A172 (cell line): ENCODE data around the gene DYRK1A. TPM values are rescaled to one million over a fixed set of nuclear protein-coding genes. Genes with fewer than 3 reads are reported as not detected.

ENCODE experiments used
- DNase-seq: peaks from one replicate; pipeline ENCODE4 v3.0.0-alpha.2; 2015; ENCODE audit warnings: low spot score
- total RNA-seq: library from RNA; depleted of rRNA; stranded (reverse); fragments of >200 nt; shearing (Covaris generic); gene quantifications from 2 replicates; pipeline ENCODE4 v1.2.3, GENCODE V29; 2014

DYRK1A gene
- total RNA-seq, 1 experiment from 2014 or later: 59.0 TPM

DNA sequence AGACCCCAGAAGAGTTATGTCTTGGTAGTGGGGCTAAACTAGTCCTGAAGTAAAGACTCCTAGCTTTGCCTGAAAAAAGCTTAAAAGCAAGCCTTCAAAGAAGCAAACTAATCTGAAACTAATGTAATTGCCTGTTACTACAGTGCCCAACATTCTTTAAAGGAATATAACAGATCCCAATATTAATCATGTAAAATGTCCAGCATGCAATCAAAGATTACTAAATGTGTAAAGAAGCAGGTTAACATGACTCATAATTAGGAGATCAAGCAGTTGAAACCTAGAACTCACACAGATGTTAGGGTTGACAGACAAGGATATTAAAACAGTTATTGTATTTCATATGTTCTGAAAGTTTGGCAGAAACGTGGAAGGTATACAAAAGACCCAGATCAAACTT lies 17.8 kb downstream of the DYRK1A start:
- DNase-seq: no peak

DNA sequence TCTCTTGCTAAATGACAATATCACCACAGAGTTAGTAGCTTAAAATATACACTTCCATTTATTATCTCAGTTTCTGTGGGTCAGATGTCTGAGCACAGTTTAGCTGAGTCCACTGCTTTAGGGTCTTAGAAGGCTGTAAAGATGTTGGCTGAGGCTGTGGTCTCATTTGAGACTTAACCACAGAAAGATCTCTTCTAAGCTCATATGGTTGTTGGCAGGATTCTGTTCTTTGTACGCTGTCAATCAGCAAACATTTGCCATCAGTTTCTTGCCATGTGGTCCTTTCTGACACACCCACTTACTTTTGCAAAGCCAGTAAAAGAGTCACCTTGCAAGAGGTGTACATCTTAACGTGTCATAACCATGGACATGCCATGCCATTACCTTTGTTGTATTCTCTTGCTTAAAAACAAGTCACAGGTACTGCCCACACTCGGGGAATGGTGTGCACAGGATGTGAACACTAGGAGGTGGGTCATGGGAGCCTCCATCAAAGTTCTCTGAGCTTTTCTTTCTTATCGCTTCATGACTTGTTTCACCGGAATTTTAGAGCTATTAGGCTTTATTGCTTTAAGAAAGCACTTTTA lies 18.7 kb downstream of the DYRK1A start:
- no peak for DNase-seq

DNA sequence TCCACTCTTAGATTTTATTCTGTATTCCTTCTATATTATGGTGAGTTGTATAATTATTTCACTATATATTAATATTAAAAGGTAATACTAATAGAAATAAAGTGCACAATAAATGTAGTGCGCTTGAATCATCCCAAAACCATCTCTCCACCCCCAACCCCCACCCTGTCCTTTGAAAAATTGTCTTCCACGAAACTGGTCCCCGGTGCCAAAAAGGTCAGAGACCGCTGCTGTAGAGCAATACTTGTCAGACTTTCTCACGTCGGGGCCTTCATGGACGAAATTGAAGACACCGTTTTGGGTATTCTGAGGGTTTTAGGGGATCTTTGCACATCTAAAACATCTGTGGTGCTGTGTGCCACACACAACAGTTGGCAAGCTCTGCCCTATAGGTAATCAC lies 19.6 kb downstream of the DYRK1A start:
- DNase-seq: no peak

DNA sequence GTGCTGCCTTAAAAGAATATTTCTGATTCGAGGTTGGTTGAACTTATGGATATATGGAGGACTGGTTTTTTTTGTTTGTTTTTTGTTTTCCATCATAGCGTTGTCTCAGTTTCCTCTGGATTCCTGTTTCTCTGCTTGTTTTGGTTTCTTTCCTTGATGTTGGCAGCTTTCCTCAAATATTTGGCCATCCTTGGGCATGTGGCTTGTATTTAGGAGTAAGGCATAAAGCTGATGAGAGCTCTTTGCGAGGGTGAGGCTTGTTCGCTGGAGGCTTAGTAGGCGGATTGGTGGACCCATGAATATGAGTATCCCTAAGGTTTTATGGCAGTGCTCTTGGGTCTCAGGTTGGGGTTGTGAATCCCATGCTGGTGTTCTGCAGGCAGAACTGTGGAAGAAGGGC lies 22.9 kb downstream of the DYRK1A start:
- no peak for DNase-seq

DNA sequence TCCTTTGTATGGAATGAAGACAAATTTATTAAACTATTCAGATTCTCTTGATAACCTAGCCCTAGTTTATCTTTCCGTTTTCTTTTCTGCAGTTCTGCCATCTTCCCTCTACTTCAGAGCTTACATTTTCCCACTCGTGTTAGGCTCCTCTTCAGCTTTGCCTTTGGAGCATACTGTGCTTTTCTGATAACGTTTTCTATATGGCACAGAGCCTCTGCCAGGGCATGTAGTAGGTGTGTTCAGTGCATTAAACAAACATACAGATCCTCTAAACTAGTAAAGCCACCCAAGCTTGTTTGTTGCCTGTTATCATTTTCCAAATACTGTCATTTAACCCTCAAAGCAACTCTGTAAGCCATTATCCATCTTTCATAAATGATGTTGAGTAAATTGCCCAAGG lies 25.1 kb downstream of the DYRK1A start:
- DNase-seq: no peak

DNA sequence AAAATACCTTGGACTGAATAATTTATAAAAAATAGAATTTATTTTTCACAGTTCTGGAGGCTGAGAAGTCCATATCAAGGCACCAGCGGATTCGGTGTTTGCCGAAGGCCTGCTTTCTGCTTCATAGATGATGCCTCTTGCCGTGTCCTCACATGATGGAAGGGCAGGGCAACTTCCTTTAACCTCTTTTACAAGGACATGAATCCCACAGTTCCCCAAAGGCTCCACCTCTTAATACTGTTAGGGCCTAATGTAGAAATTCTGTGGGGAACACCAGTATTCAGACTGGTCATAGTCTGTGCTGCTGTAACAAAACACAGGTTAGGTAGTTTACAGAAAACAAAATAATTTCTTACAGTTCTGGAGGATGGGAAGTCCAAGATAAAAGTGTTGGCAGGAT lies 25.9 kb downstream of the DYRK1A start:
- no peak for DNase-seq

DNA sequence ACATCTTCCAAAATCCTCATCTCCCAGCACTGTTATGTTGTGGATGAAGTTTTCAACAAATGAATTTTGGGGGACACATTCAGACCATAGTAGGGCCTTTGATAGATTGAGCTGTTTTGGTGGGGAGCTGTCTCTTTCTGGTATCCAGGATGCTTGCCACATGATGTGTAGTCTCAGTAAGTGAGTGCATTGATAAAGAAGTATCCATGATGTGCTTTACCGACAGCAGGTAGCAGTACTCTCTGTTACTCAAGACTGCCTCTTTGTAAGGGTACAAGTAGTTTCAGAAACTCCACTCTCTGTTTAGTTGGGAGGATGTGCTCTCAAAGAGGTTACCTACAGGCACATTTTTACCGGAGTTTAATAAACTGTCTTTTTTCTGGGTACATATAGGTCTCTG lies 26.5 kb downstream of the DYRK1A start:
- no peak for DNase-seq

DNA sequence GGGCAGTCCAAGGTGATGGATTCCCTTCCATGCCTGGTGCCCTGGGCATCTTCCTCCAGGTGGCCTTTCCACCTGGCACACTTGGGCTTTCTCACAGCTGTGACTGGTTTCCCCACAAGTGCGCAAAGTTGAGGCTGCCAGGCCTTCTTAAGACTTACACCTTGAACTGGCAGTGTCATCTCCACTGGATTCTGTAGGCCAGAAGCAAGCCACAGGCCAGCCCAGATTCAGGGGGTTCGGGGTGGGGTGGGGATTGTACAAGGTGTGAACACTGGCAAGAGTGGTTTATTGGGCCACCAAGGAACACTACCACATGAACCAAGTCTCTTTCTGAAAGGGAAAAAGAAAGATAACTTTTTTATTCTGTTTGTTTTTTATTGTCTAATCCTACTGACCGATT lies 27.2 kb downstream of the DYRK1A start:
- DNase-seq: no peak

DNA sequence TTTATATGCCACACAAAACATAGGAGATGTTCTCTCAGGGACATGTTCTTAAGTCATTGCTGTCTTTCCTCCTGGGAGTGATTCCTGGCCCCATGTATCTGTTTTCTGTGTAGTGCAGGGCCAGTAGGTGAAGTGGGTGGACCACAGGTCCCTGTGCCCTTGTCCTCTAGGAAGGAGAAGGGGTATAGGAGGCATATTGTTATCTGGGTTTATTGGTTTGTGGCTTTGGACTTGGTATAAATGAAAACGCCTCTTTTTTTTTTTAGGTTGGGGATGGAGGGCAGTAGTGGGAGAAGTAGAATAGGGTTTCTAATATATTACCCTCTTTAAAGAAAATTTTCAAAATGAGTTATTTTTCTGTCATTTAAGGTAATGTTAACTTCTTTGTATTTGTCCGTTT lies 29.4 kb downstream of the DYRK1A start:
- no peak for DNase-seq

DNA sequence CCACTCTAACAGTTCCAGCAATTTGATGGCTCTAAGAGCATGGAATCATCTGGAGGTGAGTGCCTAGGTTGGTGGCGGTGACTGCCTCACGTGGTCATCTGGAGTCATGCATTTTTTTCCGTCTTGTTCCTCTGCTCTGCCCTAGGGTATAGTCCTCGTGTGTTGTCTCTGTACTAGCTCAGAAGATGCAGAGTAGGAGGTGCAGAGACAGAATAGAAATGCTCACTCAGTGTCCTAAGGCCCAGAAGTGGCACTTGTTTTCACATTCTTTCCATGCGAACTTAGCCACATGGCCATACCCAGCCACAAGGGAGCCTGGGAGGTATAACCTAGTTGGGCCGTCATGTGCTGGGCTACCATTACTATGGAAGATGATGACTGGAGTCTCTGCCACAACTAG lies 30.3 kb downstream of the DYRK1A start:
- DNase-seq: no peak

DNA sequence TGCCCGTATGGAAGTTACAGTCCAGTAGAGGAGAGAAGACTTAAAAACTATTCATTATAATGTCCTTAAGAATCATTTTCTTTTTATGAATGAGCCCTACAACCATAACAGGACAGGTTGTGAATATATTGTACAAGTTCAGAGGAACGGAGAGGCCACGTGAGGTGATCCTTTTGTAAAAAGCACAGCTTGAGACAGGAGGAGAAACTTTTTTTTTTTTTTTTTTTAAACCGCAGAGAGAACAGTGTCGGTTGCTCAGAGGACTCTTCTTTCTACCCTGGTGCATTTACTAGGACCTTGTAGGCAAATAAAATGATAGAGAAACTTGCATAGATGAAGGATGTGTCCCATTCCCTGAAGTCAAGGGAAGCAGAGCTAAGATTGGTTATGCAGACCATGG lies 32.1 kb downstream of the DYRK1A start:
- DNase-seq: no peak

DNA sequence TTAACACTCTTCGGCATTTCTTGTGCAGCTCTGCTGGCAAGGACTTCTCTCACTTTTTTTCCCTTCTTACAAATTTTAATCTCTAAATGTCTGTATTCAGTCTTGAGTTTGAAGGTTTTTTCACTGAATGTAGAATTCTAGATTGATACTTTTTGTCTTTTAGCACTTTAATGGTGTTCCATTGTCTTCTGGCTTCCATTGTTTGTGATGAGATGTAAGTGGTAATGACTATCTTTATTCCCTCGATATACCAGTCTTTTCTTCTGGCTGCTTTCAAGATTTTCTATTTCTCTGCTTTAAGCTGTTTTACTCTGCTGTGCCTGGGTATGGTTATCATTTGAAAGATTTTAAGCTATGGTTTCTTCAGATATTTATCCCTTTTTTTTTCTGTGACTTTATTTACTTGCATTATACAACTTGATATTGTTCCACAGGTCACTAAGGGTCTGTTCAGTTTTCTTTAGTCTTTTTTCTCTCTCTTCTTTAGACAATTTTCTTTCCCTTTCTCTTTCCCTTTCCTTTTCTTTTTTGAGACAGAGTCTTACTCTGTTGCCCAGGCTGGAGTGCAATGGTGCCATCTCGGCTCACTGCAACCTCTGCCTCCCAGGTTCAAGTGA lies 35.8 kb downstream of the DYRK1A start:
- no peak for DNase-seq

DNA sequence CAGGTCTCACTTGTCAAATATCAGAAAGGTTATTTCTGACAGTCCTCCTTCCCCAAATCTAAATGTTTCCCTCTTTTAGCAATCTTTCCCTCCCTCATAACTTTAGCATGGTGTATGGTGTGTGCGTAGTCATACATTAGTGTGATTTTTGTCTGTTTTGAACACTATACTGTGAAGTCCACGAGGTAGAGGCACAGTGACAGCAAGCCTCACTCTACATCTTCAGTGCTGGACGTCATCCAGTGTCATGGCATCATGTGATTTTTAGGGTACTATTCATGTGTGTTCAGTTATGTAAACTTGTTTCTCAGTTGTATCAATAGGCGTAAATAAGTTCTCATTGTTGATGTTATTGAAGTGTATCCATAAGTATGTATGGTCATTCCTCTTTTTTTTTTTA lies 39.1 kb downstream of the DYRK1A start:
- DNase-seq: no peak

DNA sequence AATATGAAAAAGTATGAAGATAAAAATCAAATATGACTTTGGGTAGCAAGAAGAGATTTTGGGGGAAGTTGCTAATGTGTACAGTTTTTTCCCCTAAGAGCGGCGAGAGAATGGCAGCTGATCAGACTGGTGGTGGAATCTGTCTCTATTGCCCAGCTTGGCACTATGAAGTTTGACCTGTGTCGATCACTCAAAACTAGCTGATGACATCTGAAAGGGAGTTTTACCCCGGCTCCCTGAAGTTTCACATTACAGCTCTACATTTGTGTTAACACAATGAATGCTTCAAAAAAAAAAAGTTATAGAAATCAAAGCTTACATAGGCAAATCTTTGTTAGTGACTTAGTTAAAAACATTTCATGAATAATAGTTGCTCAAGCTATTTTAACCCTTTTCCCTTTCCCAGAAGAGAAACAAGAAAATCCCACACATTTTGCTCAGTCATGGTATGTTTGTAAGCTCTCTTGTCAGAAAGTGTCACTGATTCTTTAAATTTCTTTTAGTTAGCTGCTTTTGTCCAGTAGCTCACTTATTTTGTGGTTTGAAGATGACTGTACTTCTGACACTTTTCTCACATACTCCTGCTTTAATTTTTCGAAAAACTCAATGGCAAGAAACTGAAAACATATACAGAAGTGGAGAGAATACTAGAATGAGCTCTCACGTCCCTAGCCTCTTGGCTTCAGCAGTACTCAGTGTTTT lies 41.3 kb downstream of the DYRK1A start:
- DNase-seq: no peak

DNA sequence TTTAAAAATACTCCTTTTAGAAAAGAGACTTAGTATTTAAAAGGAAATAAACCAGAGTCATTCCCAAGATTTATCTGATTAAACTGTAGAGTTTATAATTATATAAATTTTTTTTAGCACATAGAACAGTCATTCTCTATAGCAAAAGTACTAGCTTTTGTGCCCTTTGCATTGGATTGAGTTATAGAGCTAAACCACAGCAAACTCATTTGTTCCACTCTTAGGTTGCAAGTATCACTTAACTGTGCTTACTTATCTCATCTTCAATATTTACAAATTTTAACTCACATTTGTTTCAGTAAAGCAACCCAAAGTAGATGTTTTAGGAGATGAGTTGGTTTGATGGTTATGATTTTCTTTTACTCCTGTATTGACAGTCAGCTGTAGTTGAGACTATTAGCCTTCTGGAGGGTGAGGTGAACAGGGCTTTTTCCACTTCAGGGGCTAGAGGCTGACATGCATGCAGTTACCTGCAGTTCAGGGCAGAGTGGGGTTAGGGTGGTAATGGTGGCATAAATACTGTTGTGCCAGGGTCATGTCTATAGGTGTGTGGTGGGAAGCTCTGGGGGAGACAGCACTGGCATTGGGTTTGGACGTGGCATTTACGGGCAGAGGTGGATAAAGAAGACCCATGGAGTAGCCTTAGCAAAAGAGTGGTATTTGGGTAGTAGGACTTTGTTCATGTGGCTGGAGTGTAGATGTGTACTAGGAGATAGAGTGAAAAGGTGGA lies 42.1 kb downstream of the DYRK1A start:
- no peak for DNase-seq

DNA sequence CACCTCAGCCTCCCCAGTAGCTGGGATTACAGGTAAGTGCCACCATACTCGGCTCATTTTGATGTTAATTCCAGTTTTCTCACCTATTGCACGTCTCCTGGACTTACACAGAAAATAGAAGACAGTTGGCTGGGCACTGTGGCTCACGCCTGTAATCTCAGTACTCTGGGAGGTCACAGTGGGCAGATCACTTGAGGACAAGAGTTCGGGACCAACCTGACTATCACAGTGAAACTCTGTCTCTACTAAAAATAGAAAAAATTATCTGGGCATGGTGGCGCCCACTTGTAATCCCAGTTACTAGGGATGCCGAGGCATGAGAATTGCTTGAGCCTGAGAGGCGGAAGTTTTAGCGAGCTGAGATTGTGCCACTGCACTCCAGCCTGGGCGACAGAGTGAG lies 44.1 kb downstream of the DYRK1A start:
- no peak for DNase-seq

DNA sequence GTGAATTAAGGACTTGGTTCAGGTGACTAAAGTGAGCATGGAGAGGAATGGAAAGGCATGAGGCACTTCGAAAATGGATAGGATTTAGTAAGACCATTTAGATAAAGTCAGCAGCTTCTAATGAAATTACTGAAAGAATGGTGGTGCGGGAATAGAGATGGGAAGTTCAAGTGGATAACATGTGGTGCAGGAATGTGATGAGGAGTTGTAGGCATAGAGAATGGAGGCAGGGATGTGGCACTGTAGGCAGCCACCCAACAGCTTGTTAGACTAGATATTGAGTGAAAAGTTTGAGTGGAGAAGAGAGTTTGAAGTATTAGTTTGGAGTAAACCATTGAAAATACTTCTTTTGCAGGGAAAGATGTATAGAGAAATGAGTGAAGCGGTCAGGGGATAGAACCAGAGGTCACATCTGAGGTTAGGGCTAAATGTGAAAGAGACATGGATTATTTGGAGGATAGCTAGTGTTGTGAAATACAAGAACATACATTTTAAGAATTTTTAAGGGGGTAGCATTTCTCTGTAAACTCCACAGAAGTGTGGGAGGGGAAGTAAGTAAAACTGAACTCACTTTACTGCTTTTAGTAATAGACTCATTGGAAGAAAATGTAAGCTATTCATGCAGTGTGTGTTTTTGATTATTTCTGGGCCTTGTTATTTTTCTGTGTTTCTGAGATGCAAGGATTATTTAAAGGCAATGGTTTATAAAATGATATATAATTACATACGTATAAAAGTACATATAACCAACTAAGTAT lies 46.2 kb downstream of the DYRK1A start:
- DNase-seq: no peak

DNA sequence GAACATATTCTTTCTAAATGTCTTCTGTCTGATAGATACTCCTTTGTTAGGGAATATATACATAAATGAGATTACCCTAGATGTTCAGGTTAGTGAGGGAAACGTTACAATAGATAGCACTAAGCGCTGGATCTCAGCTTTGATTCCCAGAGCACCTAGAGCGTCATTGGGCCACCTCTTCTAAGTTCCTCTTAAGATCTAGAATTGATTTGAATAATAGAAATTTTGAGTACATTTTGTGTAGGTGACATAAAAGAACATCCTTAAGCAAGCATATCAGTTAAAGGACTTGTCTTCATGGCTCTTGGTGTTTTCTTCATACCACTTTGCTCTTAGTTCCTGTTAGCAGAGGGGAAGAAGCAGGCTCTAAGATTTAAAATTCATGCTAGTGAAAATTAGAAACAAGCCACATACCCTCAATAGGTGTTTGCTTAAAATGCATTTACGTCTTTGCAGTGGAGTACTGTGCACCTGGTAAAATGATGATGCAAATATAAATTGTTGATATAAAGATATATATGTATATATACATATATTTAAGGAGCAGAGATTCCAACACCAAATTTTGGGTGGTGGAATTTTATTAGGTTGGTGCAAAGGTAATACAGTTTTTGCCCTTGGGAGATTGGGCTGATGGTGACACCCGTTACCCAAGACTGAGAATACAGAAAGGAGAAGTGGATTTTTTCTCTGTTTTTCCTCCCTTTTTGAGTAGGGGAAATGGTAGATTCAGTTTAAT lies 47.1 kb downstream of the DYRK1A start:
- DNase-seq: no peak

DNA sequence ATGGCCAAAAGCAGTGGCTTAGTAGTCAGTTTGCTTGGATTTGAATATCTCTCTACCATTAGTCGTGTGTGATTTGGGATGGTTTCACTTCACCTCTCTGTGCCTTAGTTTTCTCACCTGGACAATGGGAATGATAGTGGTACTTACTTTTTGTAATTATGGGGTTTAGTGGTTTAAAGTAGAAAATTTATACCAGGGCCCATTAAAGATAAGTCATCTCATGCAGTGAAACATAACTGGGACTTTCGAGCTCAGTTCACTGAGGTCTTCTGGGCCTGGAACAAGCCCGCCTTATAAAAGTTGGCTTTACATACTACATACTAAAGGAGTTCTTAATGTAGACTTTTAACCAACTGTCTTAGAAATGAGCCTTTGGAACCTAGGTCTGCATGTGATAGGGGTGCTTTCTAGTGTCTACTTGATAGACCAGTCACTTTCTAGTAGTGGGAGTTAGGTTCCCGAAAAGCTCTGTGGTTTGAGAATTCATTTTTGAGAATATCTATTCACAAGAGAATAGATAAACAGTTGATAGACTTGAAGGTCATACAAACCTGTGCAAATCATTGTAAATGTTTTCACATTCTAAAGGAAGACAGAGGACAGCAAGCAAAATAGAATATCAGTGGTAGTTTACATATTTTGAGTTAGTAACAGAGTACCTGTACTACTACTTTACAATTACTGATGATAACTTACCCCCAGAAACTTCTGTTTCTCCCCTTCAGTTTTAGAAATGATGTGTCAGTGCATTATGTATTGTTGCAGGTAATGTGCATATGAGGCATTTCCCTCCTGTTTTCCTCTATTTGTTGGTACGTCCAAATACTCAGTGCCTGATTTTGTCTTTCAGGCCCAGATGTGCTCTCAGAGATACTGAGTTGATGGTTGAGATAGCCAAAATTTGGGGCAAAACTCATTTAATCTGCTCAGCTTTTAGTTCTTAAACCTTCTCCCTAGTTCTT lies 48.0 kb downstream of the DYRK1A start:
- DNase-seq: no peak

DNA sequence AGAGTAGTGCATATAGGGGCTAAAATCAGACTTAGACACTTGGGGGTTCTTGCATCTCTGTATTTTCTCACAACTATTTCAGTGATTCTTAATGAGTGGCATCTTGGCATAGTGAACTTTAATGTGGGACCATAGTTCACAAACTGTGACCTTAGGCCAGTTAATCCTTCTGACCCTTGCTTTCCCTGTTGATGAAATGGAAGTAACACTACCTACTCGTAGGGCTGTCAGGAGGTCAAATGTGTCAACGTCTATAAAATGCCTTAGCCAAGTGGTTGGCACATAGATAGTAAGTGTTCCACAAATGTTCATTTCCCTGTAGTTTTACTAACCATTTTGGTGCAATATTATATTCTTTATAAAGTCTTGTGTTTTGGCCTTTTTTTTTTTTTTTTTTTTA lies 49.4 kb downstream of the DYRK1A start:
- DNase-seq: no peak
